HG02870 (cell line): Measurements from ENCODE around the gene POLD1.
"Not testable (repeated sequence)": the region's sequence is repeated elsewhere in the genome, so short reads cannot be mapped to it uniquely, and the experiment has no call there.

Experiments
- ATAC-seq: cut with Tn5 transposase; IDR thresholded peaks from one replicate; pipeline ENCODE4 v1.9.1; 2021; ENCODE audit warnings: mild to moderate bottlenecking, moderate library complexity; ENCODE audit not compliant: unreplicated experiment

Gene POLD1

DNA sequence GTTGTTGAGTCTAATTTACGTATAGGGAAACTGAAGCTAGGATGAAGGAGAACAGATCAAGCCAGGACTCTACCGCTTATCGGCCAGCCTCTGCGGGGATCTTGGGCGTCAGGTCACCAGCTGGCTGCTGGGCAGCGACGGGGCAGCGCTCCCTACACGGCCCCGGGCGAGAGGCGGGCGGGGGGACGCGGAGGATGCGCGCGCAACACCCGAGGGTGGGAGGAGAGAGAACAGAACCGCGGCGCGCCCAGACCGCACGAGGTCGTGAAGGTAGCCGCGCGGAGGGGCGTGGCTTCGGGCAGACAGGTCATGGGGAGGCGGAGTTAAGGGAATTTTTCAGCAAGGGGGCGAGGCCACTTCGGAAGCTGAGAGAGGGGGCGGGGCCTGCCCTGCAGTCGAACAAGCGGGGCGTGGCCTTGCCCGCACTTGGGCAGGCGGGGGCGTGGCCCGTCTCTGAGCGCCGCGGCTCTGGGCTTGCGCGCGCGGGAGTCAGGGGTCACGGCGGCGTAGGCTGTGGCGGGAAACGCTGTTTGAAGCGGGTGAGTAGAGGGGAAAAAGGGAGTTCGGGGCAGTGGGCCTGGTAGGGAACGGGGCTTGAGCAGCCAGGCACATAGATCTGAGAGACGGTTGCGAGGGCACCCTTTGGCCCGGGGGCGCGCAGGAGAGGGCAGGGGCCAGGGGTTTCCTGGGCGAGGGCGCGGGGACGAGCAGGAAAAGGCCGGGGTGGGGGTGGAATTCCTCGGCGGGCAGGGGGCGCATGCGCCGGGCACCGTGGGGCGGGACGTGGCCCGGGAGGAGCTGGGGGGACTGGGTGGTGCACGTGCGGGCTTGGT, at the start of gene POLD1:
POLD1 (plus strand) TSS at position 496 of the 833 bp plus-strand sequence. CDS start 14,505 bp downstream, outside the sequence.
- peak; percentile 81 for ATAC-seq

DNA sequence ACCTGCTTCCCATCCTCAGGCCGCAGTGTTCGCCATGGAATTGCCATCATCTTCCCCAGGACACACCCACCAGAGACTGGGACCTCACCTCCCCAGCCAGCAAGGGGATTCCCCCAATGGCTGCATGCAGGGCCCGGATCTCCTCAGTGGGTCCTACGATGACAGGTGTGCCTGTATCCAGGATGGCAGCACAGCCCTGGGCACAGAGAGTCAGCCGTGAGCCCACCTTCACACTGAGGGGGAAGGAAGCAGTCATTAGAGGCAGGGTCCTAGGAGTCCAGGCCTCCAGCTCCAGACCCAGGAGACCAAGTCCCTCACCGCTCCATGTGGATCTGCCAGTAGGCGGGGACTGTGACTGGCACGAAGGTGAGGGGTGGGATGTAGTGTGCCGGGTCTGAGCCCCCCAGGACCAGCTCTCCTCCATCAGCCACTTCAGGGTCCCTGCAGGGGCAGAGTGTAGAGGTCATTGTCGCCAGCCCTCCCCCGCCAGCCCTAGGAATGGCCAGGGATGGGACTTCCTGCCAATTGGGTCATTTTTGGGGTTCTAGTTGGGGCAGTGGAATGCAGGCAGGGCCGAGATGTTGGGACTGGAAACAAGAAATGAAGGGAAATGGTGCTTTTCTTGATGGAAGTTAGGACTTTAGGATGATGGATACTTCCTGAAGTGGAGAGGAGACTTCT, 49.3 kb upstream of the POLD1 start:
- no peak for ATAC-seq

DNA sequence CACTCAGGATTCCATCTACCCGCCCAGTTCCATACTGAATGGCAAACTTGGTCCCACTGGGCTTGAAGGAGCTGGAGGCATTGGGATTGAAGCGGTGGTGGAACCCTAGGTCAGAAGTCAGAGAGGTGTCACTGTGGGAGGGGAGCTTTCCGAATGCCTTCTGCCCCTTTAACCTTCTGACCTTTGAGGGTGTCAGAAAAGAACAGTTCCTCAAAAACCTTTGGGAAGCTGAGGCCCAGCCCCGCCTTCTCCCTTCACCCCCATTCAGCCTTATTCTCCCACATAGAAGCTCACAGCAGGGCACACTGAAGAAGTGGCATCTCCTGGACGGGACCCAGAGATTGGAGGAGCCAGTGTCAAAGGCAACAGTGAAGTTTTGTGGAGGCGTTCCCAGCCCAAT, 47.1 kb upstream of the POLD1 start:
- not testable (repeated sequence) for ATAC-seq

DNA sequence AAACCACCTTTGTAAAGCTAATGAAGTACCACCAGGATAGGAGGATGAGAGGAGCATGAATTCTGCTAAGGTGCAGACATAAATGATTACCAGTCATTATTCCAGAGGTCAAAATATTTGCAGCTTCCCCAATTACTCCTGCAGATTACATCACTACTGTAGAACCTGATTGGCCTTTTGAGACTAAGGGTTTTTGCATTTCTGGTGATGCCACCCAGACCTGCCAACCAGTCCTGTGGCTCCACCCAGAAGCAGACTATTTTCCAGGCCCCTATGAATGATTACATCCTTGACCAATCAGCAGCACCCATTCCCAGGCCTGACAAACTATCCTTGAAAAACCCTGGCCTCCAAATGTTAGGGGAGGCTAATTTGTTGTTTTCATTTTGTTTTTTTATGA, 43.8 kb upstream of the POLD1 start:
- no peak for ATAC-seq

DNA sequence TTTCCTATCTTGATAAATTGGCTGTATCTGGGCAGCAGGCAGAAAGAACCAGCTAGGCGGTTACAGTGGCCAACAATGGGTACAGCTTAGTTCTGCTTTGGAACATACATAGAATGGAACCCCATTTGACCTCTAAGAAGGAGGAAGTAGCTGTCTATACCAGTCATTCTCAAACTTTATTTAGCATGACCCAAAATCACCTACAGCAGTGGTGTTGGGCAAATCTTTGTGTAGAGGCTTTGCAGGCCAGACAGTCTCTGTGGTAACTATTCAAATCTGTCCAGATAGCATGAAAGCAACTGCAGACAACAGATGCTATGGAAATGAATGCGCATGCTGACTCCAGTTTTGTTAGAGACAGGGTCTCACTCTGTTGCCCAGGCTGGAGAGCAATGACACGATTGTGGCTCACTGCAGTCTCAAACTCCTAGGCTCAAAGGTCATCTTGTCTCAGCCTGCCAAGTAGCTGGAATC, 43.0 kb upstream of the POLD1 start:
- peak; percentile 65 for ATAC-seq

DNA sequence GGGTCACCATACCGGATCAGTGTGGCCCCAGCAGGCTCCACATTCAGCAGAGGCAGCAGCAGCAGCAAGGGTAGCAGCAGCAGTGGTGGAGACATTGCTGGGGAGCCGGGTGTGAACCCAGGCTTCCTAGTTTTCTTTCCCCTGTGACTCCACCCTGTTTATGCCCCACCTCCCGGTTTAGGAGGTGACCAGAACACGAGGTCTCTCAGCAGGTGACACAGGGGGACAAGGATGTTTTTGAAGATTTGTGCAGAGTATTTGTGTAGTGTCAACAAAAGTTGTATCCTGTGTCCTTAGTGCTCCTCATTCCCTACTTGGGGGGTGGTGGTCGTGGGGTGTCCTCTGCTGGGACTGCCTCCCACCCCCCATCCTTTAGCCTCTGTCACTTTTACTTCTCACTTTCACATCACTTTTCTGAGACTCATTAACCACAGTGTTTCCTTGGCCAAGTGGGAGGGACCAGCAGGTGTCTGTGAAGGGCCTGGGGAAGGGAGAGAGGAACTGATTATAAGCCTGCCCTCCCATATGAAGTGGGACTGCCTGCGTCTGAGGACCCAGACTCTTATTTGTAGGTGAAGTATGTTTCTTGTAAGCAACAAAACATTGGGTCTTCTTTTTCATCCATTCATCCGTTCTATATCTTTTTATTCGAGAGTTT, 39.4 kb upstream of the POLD1 start:
- peak; percentile 43 for ATAC-seq

DNA sequence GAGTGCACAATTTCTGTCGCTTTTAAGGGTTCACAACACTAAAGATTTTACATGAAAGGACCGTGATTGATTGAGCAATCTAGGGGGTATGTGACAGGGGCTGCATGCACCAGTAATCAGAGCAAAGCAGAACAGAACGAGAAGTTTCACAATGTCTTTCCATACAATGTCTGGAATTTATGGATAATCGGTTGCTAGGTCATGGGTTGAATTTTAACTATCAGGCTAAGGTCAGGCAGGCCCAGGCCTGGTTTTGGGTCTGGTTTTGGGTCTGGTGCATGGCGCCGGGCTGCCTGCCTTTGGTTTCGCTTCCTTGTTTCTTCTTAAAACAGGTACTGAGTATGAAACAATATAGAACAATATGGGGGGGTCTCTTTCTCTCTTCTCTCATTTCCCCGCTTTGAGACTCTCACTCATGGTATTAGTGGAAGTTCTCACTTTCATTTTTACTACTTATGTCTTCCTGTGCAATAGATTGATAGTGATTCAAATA, 37.0 kb upstream of the POLD1 start:
- not testable (repeated sequence) for ATAC-seq

DNA sequence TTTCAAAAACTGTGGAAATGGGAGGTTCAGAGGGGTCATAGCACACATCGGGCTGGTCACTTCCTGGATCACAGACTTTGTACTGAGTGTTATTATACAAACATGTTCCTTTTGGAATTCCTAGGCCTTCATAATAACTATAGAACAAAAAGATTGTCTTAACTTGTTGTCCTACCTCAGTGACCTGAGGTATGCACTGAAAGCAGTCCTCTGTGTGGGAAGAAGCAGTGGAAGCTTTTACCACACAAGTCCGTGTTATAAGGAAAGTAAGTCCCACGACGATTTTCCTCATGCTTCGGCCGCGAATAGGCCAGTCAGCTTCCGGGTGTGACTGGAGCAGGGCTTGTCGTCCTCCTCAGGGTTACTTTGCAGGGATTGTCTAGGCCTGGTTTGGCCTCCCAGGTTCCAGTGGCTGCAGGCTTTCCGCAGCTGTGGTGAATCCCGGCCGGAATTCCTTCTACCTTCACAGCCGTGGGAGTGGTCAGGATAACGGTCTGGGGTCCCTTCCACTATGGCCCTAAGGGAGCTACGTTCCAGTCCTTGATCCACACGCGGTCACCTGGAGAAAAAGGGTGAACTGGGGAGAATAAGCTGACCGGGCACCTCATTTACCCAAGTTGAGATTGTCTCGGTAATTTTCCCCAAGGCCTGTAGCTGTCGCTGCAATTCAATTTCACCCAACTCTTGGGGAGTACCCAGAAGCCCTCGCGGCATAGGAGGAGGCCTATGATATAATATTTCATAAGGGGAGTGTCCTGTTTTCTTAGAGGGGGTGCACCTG, 34.7 kb upstream of the POLD1 start:
- ATAC-seq, result no peak

DNA sequence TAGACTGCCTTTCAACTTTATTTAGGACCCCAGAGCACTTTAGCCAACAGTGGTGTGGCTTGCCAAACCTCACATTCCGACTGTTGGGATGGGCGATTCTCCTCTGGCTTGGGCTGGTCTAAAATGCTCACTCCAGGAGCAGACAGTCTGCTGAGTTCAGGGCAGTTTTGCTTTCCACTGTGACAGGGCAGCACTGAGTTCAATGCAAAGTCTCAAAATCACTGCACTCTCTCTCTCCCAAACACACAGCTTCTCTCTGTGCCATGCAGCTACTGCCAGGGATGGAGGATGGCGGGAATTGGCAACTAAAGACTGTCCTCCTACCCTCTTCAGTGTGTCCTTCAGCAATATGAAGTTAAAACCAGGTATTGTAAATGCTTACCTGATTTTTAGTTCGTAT, 31.9 kb upstream of the POLD1 start:
- ATAC-seq, result no peak

DNA sequence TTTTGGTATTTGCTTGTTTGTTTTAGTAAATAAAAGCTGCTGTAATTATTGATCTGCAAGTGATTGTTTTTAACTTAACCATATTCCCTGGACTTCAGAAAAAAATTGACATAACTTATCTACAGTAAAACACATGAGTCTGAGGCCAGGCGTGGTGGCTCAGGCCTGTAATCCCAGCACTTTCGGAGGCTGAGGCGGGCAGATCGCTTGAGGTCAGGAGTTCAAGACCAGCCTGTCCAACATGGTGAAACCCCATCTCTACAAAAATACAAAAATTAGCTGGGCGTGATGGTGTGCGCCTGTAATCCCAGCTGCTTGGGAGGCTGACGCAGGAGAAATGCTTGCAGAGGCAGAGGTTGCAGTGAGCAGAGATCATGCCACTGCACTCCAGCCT, 30.7 kb upstream of the POLD1 start:
- ATAC-seq, result not testable (repeated sequence)

DNA sequence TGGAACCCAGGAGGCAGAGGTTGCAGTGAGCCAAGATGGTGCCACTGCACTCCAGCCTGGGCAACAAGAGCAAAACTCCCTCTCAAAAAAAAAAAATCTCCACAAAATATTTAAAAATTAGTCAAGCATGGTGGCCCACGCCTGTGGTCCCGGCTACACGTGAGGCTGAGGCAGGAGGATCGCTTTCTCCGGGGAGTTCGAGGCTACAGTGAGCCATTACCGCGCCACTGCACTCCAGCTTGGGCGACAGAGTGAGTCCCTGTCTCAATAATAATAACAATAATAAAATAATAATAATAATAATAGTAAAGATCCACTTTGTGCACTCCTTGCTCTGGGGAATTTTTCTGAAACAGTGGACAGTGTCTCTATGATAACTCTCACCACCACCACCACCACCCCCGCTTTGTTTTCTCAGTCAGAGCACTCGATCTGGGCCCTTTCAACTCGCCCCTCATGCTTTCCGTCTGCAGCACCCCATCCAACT, 27.4 kb upstream of the POLD1 start:
- no peak for ATAC-seq

DNA sequence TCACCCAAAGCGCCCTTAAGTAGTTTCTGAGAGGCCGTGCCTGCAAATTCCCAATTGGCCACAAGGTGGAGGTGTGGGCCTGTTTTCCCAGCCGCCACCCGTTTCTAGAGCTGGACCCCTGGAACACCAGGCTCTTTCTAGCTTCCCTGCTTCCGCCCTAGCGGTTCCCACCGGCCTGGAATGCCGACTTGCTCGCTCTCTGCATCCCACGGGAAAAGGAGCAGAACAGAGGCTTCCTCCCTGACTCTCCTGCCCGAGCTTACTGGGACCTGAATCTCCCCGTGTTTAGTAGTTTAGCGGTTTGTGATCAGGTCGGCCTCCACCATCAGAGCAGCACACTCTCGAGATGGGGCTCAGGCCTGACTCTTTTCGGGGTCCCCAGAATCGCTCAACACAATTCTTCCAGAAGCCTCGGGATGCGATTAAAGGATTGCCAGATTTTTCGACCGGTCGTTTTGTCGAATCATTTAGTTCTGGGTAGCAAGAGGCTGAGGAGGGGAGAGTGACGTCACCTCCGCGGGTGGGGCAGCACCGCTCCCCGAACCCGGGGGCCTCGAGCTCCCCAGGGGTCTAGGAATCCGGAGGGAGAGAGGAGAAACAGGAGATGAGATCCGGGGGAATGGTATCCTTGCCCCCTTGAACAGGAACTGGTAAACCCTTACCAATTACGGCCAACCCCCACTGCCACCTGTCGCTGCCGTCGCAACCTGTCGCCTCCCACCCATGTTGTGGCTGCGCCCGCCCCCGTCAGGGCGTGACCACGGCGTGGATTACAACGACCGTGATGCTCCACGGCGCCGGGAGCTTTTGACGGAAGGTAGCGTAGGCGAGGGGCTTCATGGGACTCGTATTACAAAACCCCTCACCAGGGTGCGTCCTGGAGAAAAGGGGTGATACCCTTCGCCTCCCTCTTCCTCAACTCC, 26.7 kb upstream of the POLD1 start:
- ATAC-seq, result peak; percentile 47

DNA sequence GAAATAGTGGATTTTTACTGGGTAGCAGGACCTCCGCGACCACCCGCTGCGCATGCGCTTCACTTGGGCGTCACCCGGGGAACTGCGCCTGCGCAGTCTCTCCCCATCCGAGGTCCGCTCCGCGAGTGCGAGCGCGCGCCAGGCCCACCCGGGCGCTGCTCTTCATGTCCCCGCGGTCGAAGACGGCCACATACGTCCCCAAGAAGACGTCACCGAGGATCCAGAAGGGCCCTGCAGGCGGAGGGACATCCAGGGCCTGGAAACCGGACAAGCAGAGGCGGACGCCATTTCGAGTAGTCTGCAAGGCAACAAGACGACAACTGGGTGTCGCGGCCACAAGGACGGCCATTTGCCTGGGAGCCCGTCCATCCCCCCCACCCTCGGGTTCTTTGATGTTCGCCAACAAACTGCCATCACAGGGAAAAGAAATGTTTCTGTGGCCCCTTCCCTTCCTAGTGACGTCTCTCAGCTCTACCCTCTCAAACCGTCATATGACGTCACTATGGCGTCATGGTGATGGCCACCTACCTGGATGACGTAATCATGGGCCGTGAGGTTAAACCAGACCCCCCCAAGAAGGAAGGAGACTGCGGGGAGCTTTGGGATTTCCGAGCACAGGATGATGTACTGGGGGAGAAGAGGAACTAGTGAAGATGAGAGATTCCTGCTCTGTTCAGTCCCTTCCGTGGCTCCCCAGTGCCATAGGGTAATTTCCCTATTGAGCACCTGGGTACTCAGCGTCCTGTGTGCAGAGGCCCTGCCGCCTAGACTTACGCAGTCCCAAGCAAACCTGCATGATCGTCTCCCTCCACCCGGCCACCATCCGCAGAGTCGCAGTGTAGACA, 25.4 kb upstream of the POLD1 start:
- ATAC-seq, result no peak

DNA sequence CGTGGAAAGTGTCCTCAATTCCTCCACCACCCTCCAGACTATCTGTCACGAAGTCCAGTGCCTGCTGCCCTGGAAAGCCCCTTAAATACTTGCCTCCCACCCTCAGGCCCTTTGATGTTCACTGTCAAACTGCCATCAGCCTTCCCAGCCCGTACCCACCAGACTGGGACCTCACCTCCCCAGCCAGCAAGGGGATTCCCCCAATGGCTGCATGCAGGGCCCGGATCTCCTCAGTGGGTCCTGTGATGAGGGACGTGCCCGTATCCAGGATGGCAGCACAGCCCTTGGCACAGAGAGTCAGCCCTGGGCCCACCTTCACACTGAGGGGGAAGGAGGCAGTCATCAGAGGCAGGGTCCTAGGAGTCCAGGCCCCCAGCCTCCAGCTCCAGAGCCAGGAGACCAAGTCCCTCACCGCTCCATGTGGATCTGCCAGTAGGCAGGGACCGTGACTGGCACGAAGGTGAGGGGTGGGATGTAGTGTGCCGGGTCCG, 24.8 kb upstream of the POLD1 start:
- ATAC-seq, result no peak

DNA sequence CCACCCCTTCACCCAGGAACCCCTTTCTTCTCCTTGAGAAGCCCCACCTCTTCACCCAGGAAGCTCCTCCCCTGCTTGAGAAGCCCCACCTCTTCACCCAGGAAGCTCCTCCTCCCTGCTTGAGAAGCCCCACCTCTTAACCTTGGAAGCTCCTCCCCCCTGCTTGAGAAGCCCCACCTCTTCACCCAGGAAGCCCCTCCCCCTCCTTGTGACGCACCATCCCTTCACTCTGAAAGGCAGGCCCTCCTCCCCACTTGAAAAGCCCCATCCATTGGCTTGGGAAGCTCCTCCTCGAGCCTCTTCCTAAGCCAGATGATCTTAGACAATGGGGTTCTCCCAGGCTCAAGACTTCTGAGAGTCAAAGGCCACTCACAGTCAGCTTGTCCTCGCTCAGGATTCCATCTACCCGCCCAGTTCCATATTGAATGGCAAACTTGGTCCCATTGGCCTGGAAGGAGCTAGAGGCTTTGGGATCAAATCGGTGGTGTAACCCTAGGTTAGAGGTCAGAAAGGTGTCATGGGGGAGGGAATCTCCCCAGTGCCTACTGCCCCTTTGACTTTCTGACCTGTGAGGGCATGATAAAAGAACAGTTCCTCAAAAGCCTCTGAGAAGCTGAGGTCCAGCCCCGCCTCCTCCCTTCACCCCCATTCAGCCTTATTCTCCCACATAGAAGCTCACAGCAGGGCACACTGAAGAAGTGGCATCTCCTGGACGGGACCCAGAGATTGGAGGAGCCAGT, 22.7 kb upstream of the POLD1 start:
- no peak for ATAC-seq

DNA sequence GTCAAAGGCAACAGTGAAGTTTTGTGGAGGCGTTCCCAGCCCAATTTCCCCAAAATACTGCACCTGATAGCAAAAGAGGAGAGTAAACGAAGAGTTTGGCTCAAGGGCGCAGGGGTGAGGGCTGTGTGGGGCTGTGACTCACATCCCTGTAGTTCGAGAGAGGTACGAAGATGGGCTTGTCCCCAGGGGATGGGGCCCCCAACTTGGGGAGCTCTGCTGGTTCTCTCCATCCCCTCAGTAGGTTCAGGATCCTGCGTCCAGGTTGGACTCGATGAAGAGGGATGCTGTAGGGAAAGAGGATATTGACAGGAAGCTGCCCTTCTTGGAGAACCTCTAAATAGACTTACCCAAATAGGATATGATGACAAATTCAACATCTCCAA, 22.1 kb upstream of the POLD1 start:
- ATAC-seq, result no peak

DNA sequence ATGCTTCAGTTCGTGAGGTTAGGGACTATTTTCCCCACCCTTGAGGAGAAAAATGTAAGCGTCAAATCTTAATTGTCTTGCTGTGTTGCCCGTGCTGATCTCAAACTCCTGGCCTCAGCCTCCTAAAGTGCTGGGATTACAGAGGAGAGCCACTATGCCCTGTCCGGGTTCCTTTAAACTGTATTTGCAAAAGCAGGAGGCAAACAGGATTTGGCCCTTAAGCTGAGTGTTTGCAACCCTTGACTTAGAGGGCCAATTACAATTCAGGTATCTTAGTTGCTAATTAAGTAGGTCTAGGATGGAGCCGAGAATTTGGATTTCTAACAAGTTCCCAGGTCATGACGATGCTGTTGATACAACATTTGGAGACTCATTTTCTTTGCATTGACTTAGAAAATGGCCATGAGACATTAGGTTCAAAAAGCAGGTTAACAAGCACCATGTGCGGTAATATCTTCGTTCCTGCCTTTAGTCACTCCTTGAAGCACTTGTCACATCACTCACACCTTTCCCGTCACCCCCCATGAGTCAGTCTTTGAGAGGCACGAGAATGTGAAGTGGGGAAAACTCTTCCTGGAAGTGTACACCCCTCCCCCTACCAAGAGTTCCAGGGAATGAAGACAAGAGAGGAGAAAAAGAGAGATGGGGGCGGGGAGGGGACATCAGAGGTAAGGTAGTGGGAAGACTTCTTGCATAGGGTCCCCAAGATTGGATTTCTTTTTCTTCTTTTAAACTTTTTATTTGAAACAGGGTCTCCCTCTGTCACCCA, 21.3 kb upstream of the POLD1 start:
- no peak for ATAC-seq
